Neutrophil (primary cell): ENCODE data around the gene SYPL2.
A peak's percentile ranks its signal among the peaks of the same experiment; 100 is the strongest.
"Not testable (repeated sequence)": the region's sequence is repeated elsewhere in the genome, so short reads cannot be mapped to it uniquely, and the experiment has no call there.

ENCODE experiments used
- H3K27ac ChIP-seq: fragments of 200-600 bp; sonication (generic); 2 replicates; pipeline ENCODE4 v1.5.1; 2016; ENCODE audit warnings: mild to moderate bottlenecking, moderate library complexity
- H3K27me3 ChIP-seq: fragments of 200-600 bp; sonication (generic); 2 replicates; pipeline ENCODE4 v1.6.0; 2016; ENCODE audit warnings: mild to moderate bottlenecking
- H3K36me3 ChIP-seq: fragments of 200-600 bp; sonication (generic); 2 replicates; pipeline ENCODE4 v1.5.1; 2017
- H3K4me1 ChIP-seq, 2 experiments: fragments of 200-600 bp in 1 of 2; sonication (generic) in 1 of 2; 1 replicate in 1 of 2; 2 replicates in 1 of 2; pipeline versions ENCODE4 v1.5.1 to v1.6.1; 2013 to 2016; ENCODE audit warnings: low read depth in 1 of 2, low read length in 1 of 2, mild to moderate bottlenecking in 1 of 2, moderate library complexity in 1 of 2; ENCODE audit not compliant: control insufficient read depth in 1 of 2, insufficient read depth in 1 of 2
- H3K4me3 ChIP-seq, 2 experiments: fragments of 200-600 bp in 1 of 2; sonication (generic) in 1 of 2; 1 replicate in 1 of 2; 2 replicates in 1 of 2; pipeline ENCODE4 v1.5.1; 2013 to 2016; ENCODE audit warnings: low read depth in 1 of 2, low read length in 1 of 2, mild to moderate bottlenecking in 1 of 2, moderate library complexity in 1 of 2
- H3K9me3 ChIP-seq: fragments of 200-600 bp; sonication (generic); 2 replicates; pipeline ENCODE4 v1.5.1; 2016
- TF ChIP-seq, protein P1 (sequence below): fragments of 200-600 bp; sonication (generic); IDR thresholded peaks from 2 replicates; pipeline ENCODE4 v1.5.1; 2016; ENCODE audit warnings: antibody characterized with exemption

The SYPL2 gene

GRCh38 chr1:109444346-109444745 is 22.0 kb upstream of the SYPL2 start:
- Histone ChIP-seq H3K4me3 (no peak overlapping the region), H3K36me3 (no peaks in the 10 kb centered on the region), H3K9me3 (no peaks in the 10 kb centered on the region), H3K27ac (no peak overlapping the region), H3K27me3 (peaks cover 99% of the 10 kb centered on the region), H3K4me1 (no peaks in the 10 kb centered on the region)
- TF ChIP-seq, protein P1, sequence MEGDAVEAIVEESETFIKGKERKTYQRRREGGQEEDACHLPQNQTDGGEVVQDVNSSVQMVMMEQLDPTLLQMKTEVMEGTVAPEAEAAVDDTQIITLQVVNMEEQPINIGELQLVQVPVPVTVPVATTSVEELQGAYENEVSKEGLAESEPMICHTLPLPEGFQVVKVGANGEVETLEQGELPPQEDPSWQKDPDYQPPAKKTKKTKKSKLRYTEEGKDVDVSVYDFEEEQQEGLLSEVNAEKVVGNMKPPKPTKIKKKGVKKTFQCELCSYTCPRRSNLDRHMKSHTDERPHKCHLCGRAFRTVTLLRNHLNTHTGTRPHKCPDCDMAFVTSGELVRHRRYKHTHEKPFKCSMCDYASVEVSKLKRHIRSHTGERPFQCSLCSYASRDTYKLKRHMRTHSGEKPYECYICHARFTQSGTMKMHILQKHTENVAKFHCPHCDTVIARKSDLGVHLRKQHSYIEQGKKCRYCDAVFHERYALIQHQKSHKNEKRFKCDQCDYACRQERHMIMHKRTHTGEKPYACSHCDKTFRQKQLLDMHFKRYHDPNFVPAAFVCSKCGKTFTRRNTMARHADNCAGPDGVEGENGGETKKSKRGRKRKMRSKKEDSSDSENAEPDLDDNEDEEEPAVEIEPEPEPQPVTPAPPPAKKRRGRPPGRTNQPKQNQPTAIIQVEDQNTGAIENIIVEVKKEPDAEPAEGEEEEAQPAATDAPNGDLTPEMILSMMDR = no peak

- peaks cover 99% of the 10 kb centered on the region for H3K27me3 ChIP-seq
- not testable (repeated sequence) for H3K27ac ChIP-seq, H3K9me3 ChIP-seq, H3K4me3 ChIP-seq, H3K4me1 ChIP-seq, H3K36me3 ChIP-seq
These were observed 20.2 kb upstream of the SYPL2 start for GRCh38 chr1:109445949-109446695.

- H3K4me1 ChIP-seq = no peaks in the 10 kb centered on the region
- no peak overlapping the region for H3K27ac ChIP-seq
- no peak overlapping the region for H3K4me3 ChIP-seq
- TF ChIP-seq, protein P1 = no peak
- peaks cover 99% of the 10 kb centered on the region for H3K27me3 ChIP-seq
- H3K36me3 ChIP-seq = no peaks in the 10 kb centered on the region
- H3K9me3 ChIP-seq = no peaks in the 10 kb centered on the region
These were observed 18.8 kb upstream of the SYPL2 start for GRCh38 chr1:109447524-109447923.

- Histone ChIP-seq H3K27ac (no peak overlapping the region), H3K36me3 (no peaks in the 10 kb centered on the region), H3K9me3 (no peaks in the 10 kb centered on the region), H3K4me3 (no peak overlapping the region), H3K27me3 (peaks cover 95% of the 10 kb centered on the region), H3K4me1 (no peaks in the 10 kb centered on the region)
- TF ChIP-seq, protein P1 = no peak
These were observed 11.7 kb upstream of the SYPL2 start for GRCh38 chr1:109454497-109455133.

DNA sequence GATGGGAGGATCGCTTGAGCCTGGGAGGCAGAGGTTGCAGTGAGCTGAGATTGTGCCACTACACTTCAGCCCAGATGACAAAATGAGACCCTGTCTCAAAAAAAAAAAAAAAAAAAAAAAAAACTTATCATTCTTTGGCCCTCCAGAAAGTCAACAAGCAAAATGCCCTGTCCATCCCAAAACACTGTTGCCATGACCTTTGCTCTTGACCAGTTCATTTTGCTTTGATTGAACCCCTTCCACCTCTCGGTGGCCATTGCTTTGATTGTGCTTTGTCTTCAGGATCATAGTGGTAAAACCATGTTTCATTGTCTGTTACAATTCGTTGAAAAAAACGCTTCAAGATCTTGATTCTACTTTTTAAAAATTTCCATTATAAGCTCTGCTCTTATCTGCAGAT is 8.5 kb upstream of the SYPL2 start:
- peaks cover 95% of the 10 kb centered on the region for H3K27me3 ChIP-seq
- no peaks in the 10 kb centered on the region for H3K9me3 ChIP-seq
- TF ChIP-seq, protein P1 = no peak
- no peak overlapping the region for H3K4me3 ChIP-seq
- H3K27ac ChIP-seq = no peak overlapping the region
- no peaks in the 10 kb centered on the region for H3K36me3 ChIP-seq
- no peaks in the 10 kb centered on the region for H3K4me1 ChIP-seq

DNA sequence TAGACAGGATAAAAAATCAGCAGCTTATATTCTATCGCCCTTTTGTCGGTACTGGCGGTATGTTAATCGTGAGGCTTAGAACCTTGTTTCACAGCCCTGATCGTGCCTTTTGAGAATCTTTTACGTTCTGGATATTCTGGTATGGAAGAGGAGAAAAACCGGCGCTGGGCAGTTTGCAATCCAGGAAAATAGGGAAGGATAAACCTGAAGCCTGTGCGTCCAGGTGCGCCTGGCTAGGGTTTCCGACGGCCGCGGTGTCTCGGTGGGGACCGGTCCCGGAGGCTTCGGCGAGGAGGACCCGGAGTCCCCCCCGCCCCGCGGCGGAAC is 258 bp upstream of the SYPL2 start:
- H3K36me3 ChIP-seq = no peaks in the 10 kb centered on the region
- H3K27ac ChIP-seq = no peak overlapping the region
- H3K4me1 ChIP-seq = peaks cover 5 to 11% of the 10 kb centered on the region in 2 experiments
- no peaks in the 10 kb centered on the region for H3K9me3 ChIP-seq
- H3K27me3 ChIP-seq = peaks cover 100% of the 10 kb centered on the region
- TF ChIP-seq, protein P1 = no peak
- H3K4me3 ChIP-seq = peak overlapping the region in 1 of 2 experiments; percentile 38
